Measurements from ENCODE around the gene CSN3. TPM values are rescaled to one million over a fixed set of nuclear protein-coding genes. Genes with fewer than 3 reads are reported as not detected.

Gene CSN3
- total and polyA plus RNA-seq, 2 of the 4 experiments (the other 2 are of a cell fraction), result not detected

- POLR2A ChIA-PET (ENCODE audit: unreplicated experiment), result no interaction called here
These were observed 27.3 kb downstream of the CSN3 start for GRCh38 chr4:70269674-70270073.

More at GRCh38 chr4:70269674-70270073, 27.3 kb downstream of the CSN3 start:
- no TSS peak for BruUV-seq (replicated peaks)
- Histone ChIP-seq H3K23ac (ENCODE audit: low read depth, low read length) (no peak overlapping the region), H2BK15ac (ENCODE audit: low read depth, low read length) (no peak overlapping the region), H3K27me3 (ENCODE audit: control insufficient read depth, insufficient read depth, low read length) (no peaks in the 10 kb centered on the region), H2BK5ac (ENCODE audit: low read depth, low read length, poor library complexity, severe bottlenecking) (no peak overlapping the region), H3K14ac (replicated peaks; ENCODE audit: low read depth, low read length) (no peak overlapping the region), H4K8ac (ENCODE audit: low read depth in 2 of 2, low read length in 2 of 2) (no peak overlapping the region), H4K91ac (ENCODE audit: insufficient read depth, low read depth, low read length) (no peak overlapping the region), H2BK120ac (ENCODE audit: low read depth, low read length) (no peak overlapping the region), H2AK5ac (ENCODE audit: low read depth, low read length) (no peak overlapping the region), H2AK9ac (replicated peaks; ENCODE audit: low read depth, low read length, poor library complexity) (no peak overlapping the region), H3K4me1 (ENCODE audit: control insufficient read depth, insufficient read depth, low read length) (no peaks in the 10 kb centered on the region), H4K5ac (ENCODE audit: low read depth, low read length) (no peak overlapping the region), H2BK20ac (ENCODE audit: low read depth, low read length) (no peak overlapping the region), H3K4ac (ENCODE audit: low read depth, low read length) (no peak overlapping the region), H3K79me1 (ENCODE audit: low read depth in 1 of 2, low read length in 2 of 2) (no peaks in the 10 kb centered on the region), H3K9me3 (ENCODE audit: control insufficient read depth, insufficient read depth, low read length) (no peaks in the 10 kb centered on the region), H3K27ac (ENCODE audit: insufficient read depth, low read length) (no peak overlapping the region), H3K36me3 (ENCODE audit: control insufficient read depth, insufficient read depth, low read length) (no peaks in the 10 kb centered on the region), H3K9me1 (ENCODE audit: insufficient read depth, low read length) (no peaks in the 10 kb centered on the region), H3K18ac (ENCODE audit: low read depth, low read length) (no peak overlapping the region), H3K4me3 (ENCODE audit: insufficient read depth, low read depth, low read length) (no peak overlapping the region), H3K56ac (ENCODE audit: extremely low read depth, insufficient read depth, low read length) (no peak overlapping the region), H3K9ac (ENCODE audit: low read depth, low read length) (no peak overlapping the region), H3K4me2 (ENCODE audit: low read depth, low read length) (no peak overlapping the region), H4K20me1 (ENCODE audit: insufficient read depth, low read length) (no peaks in the 10 kb centered on the region), H2AFZ (replicated peaks; ENCODE audit: low read length, poor library complexity) (no peak overlapping the region)
- no CpG with 5 or more reads among the region's 1 CpG for WGBS, 2 experiments (ENCODE audit: extremely low coverage in 2 of 2, insufficient read length in 1 of 2)
- intact Hi-C loops (cut with micrococcal nuclease), result no loop called here
- TF ChIP-seq RAD21 (IDR thresholded peaks at IDR 0.05; ENCODE audit: low read length), result no peak
- no peak for TF ChIP-seq MAZ (IDR thresholded peaks at IDR 0.05; ENCODE audit: borderline replicate concordance, low read depth, low read length)
- no peak for TF ChIP-seq ELK1 (IDR thresholded peaks at IDR 0.05; ENCODE audit: borderline replicate concordance, low read depth, low read length)
- no peak for TF ChIP-seq CEBPB (IDR thresholded peaks at IDR 0.05; ENCODE audit: low read depth, low read length)
- no peak for TF ChIP-seq CHD1 (IDR thresholded peaks at IDR 0.05; ENCODE audit: low read depth, low read length)
- no peak for TF ChIP-seq NFE2L2 (IDR thresholded peaks at IDR 0.05; ENCODE audit: low read depth, low read length)
- TF ChIP-seq CTCF (conservative IDR thresholded peaks at IDR 0.05; ENCODE audit: low read depth, low read length), result no peak
- no peak for TF ChIP-seq POLR2A (IDR thresholded peaks at IDR 0.05; ENCODE audit: low read depth, low read length)
- no peak for TF ChIP-seq FOS (IDR thresholded peaks at IDR 0.05; ENCODE audit: low read depth, low read length)
- no peak for TF ChIP-seq MXI1 (IDR thresholded peaks at IDR 0.05; ENCODE audit: borderline replicate concordance, low read depth, low read length)
- no peak for TF ChIP-seq RCOR1 (IDR thresholded peaks at IDR 0.05; ENCODE audit: insufficient replicate concordance, low read length)
- TF ChIP-seq SMC3 (IDR thresholded peaks at IDR 0.05; ENCODE audit: low read depth, low read length), result no peak
- TF ChIP-seq USF2 (IDR thresholded peaks at IDR 0.05; ENCODE audit: low read depth, low read length), result no peak
- TF ChIP-seq BHLHE40 (IDR thresholded peaks at IDR 0.05; ENCODE audit: low read depth, low read length), result no peak
- no peak for TF ChIP-seq MAFK (IDR thresholded peaks at IDR 0.05; ENCODE audit: low read depth, low read length)
- TF ChIP-seq RFX5 (IDR thresholded peaks at IDR 0.05; ENCODE audit: low read depth, low read length), result no peak
- DNase-seq (no peak), ATAC-seq (ENCODE audit: low read depth) (no peak)
- dilution Hi-C loops (cut with HindIII; ENCODE audit: low sequenced_read_pairs, unreplicated experiment), result no loop called here
- CTCF ChIA-PET, result no interaction called here
- in situ Hi-C loops (cut with MboI; ENCODE audit: low sequenced_read_pairs), result no loop called here

Data from IMR-90 (cell line).